ENCODE measurements around the gene DIABLO. TPM values are rescaled to one million over a fixed set of nuclear protein-coding genes. Genes with fewer than 3 reads are reported as not detected.

DIABLO gene
- total and polyA plus RNA-seq, 2 donors (not counting 1 experiment from before 2014, with no cell fraction given) = 59.6 to 60.6 TPM

DNA sequence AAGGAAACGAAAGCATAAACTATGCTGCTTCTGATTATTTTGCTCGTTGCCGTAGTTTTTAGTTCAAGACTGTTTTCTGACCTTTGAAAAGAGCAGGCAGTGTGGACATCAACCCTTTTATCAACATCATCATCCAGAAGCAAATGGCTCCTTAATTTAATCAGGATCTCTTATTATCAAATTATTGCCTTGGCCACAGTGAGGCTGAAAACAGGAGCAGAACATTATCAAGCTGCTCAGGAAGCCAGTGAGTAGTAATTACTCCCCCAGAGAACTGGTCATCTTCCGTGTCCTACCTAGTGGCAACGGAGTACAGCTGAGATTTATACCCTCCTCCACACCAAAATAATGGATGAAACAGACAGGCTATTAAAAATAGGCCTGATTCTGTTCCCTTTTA lies 2.2 kb upstream of the DIABLO start:
- H2AFZ ChIP-seq (ENCODE audit: low read length) = no peak overlapping the region
- H3K79me2 ChIP-seq (ENCODE audit: control insufficient read depth, insufficient read depth, low read length) = peaks cover 22% of the 10 kb centered on the region
- H3K9ac ChIP-seq (ENCODE audit: insufficient read depth, low read length) = no peak overlapping the region
- H3K9me3 ChIP-seq (ENCODE audit: control insufficient read depth, insufficient read depth, low read depth, low read length) = no peaks in the 10 kb centered on the region
- no peaks in the 10 kb centered on the region for H3K27me3 ChIP-seq (ENCODE audit: control insufficient read depth, insufficient read depth, low read length)
- H3K36me3 ChIP-seq (ENCODE audit: control insufficient read depth, insufficient read depth, low read length) = peaks cover 2% of the 10 kb centered on the region
- H3K4me1 ChIP-seq (ENCODE audit: control insufficient read depth, extremely low read depth, insufficient read depth, low read length) = peaks cover 15% of the 10 kb centered on the region
- TF ChIP-seq, protein P1, sequence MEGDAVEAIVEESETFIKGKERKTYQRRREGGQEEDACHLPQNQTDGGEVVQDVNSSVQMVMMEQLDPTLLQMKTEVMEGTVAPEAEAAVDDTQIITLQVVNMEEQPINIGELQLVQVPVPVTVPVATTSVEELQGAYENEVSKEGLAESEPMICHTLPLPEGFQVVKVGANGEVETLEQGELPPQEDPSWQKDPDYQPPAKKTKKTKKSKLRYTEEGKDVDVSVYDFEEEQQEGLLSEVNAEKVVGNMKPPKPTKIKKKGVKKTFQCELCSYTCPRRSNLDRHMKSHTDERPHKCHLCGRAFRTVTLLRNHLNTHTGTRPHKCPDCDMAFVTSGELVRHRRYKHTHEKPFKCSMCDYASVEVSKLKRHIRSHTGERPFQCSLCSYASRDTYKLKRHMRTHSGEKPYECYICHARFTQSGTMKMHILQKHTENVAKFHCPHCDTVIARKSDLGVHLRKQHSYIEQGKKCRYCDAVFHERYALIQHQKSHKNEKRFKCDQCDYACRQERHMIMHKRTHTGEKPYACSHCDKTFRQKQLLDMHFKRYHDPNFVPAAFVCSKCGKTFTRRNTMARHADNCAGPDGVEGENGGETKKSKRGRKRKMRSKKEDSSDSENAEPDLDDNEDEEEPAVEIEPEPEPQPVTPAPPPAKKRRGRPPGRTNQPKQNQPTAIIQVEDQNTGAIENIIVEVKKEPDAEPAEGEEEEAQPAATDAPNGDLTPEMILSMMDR (conservative IDR thresholded peaks at IDR 0.05 in 1 of 2, IDR thresholded peaks at IDR 0.05 in 1 of 2; ENCODE audit: low read depth in 1 of 2, low read length in 2 of 2) = no peak
- TF ChIP-seq EZH2 (IDR thresholded peaks at IDR 0.05; ENCODE audit: low read length, missing control alignments) = no peak
- no peaks in the 10 kb centered on the region for H4K20me1 ChIP-seq (ENCODE audit: control insufficient read depth, extremely low read depth, insufficient read depth, low read length)
- H3K4me2 ChIP-seq (ENCODE audit: extremely low read depth, insufficient read depth, low read length) = no peak overlapping the region
- no peak overlapping the region for H3K27ac ChIP-seq (ENCODE audit: insufficient read depth, low read length)
- DNase-seq (ENCODE audit: low read depth in 2 of 2) = no peak
- no peak overlapping the region for H3K4me3 ChIP-seq (replicated peaks in 1 of 4; ENCODE audit: control extremely low read depth in 1 of 4, insufficient read depth in 1 of 4, low read depth in 3 of 4, low read length in 4 of 4)

GRCh38 chr12:122227341-122227740 lies 1.5 kb upstream of the DIABLO start:
- Histone ChIP-seq H3K36me3 (ENCODE audit: control insufficient read depth, insufficient read depth, low read length) (peaks cover 4% of the 10 kb centered on the region), H3K9me3 (ENCODE audit: control insufficient read depth, insufficient read depth, low read depth, low read length) (no peaks in the 10 kb centered on the region), H2AFZ (ENCODE audit: low read length) (no peak overlapping the region), H3K27ac (ENCODE audit: insufficient read depth, low read length) (no peak overlapping the region), H4K20me1 (ENCODE audit: control insufficient read depth, extremely low read depth, insufficient read depth, low read length) (no peaks in the 10 kb centered on the region), H3K27me3 (ENCODE audit: control insufficient read depth, insufficient read depth, low read length) (no peaks in the 10 kb centered on the region), H3K4me2 (ENCODE audit: extremely low read depth, insufficient read depth, low read length) (no peak overlapping the region), H3K9ac (ENCODE audit: insufficient read depth, low read length) (no peak overlapping the region), H3K4me1 (ENCODE audit: control insufficient read depth, extremely low read depth, insufficient read depth, low read length) (peaks cover 15% of the 10 kb centered on the region), H3K79me2 (ENCODE audit: control insufficient read depth, insufficient read depth, low read length) (peaks cover 29% of the 10 kb centered on the region), H3K4me3 (replicated peaks in 1 of 4; ENCODE audit: control extremely low read depth in 1 of 4, insufficient read depth in 1 of 4, low read depth in 3 of 4, low read length in 4 of 4) (no peak overlapping the region)
- no peak for DNase-seq (ENCODE audit: low read depth in 2 of 2)
- no peak for TF ChIP-seq EZH2 (IDR thresholded peaks at IDR 0.05; ENCODE audit: low read length, missing control alignments)
- TF ChIP-seq, protein P1 (conservative IDR thresholded peaks at IDR 0.05 in 1 of 2, IDR thresholded peaks at IDR 0.05 in 1 of 2; ENCODE audit: low read depth in 1 of 2, low read length in 2 of 2) = no peak

DNA sequence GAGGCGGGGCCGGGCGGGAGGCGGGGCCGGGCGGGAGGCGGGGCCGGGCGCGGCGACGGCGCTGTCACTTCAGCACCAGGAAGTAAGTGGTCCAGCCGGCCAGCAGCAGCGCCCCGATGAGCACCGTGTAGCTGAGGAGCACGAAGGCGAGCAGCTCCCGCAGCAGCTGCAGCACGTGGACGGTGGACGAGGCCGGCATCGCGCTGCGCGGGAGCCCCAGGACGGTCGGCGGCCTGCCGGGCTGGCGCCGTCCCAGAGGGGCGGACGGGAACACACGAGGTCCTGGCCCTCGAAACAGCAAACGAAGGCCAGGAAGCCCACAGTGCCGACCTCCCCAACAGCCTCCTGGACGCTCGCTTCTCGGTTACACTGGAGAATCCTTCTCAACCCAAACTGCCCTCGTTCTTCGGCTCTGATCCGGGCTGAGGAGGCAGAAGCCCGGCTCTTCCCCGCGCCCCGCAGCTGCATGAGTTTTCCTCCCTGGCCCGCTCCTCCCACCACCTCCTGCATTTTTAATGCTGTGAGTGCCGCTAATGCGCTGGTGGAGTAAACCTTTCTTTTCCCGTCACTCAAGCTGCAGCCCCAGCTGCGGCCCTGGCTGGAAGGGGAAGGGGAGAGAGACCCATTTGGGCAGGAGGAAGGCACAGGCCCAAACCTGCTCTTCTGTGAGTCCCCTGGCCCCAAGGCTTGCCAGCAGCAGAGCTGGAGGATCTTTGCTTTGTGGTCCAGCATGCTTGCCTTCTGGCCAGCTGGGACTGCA lies 694 bp upstream of the DIABLO start:
- H3K79me2 ChIP-seq (ENCODE audit: control insufficient read depth, insufficient read depth, low read length) = peaks cover 32% of the 10 kb centered on the region
- no peaks in the 10 kb centered on the region for H3K9me3 ChIP-seq (ENCODE audit: control insufficient read depth, insufficient read depth, low read depth, low read length)
- peak overlapping the region; percentile 24 for H2AFZ ChIP-seq (ENCODE audit: low read length)
- H3K4me1 ChIP-seq (ENCODE audit: control insufficient read depth, extremely low read depth, insufficient read depth, low read length) = peaks cover 15% of the 10 kb centered on the region
- H3K9ac ChIP-seq (ENCODE audit: insufficient read depth, low read length) = no peak overlapping the region
- H3K27me3 ChIP-seq (ENCODE audit: control insufficient read depth, insufficient read depth, low read length) = no peaks in the 10 kb centered on the region
- peak overlapping the region in 3 of 4 experiments; percentile 22 to 51 (median 27) for H3K4me3 ChIP-seq (replicated peaks in 1 of 4; ENCODE audit: control extremely low read depth in 1 of 4, insufficient read depth in 1 of 4, low read depth in 3 of 4, low read length in 4 of 4)
- H3K4me2 ChIP-seq (ENCODE audit: extremely low read depth, insufficient read depth, low read length) = peak overlapping the region; percentile 66
- no peak for TF ChIP-seq EZH2 (IDR thresholded peaks at IDR 0.05; ENCODE audit: low read length, missing control alignments)
- TF ChIP-seq, protein P1 (conservative IDR thresholded peaks at IDR 0.05 in 1 of 2, IDR thresholded peaks at IDR 0.05 in 1 of 2; ENCODE audit: low read depth in 1 of 2, low read length in 2 of 2) = no peak
- peaks cover 6% of the 10 kb centered on the region for H3K36me3 ChIP-seq (ENCODE audit: control insufficient read depth, insufficient read depth, low read length)
- no peaks in the 10 kb centered on the region for H4K20me1 ChIP-seq (ENCODE audit: control insufficient read depth, extremely low read depth, insufficient read depth, low read length)
- H3K27ac ChIP-seq (ENCODE audit: insufficient read depth, low read length) = no peak overlapping the region
- DNase-seq (ENCODE audit: low read depth in 2 of 2) = no peak

Data from fibroblast of lung (primary cell).